ENCODE results near the gene FLAD1. TPM values are rescaled to one million over a fixed set of nuclear protein-coding genes. Genes with fewer than 3 reads are reported as not detected.
A peak's percentile ranks its signal among the peaks of the same experiment; 100 is the strongest.

FLAD1 gene
- total RNA-seq, 1 donor, result 20.6 TPM

DNA sequence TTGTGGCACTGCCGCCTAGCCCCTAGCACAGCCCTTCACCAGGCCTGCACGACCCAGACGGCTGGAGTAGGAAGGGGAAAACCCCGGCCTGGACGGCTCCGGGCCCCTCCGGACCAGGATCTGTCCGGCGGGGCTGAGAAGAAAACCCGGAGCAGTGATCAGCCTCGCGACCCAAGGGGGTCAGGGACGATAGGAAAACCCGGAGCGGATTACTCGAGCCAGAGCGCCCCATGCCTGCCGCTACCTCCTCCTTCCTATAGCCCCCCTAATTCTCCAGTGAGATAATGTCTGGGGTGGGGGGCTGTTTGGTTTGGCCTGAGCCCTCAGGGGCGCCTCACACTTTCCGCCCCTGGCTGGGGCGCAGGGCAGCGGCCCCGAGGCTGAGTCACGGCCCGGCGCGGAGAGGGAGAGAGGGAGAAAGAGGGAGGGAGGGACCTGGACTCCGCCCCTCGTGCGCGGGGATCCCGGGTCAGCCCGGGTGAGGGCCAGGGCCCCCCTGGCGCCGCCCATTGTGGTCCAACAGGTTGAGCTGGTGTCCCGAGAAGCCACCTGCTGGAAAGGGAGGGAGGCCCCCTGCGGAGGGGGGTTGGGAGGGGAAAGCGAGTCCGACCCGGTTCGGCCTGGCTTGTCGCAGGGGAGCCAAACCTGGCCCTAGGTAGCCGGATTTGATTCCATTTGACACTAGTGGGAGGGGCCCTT is 17.7 kb downstream of the FLAD1 start:
- H2AFZ ChIP-seq (ENCODE audit: low read length), result peak overlapping the region; percentile 81

DNA sequence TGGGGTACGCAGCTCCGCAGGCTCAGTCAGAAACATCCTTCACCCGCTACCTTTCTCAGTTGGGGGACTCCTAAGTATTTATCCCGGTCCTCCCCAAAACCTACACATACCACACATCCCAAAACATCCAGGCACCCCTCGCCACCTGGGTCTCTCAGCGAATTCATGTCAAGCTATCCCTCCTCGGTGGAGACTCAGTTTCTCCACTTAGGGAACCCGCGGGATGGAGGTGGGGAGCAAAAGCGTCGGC is 18.2 kb downstream of the FLAD1 start:
- Histone ChIP-seq H3K27me3 (ENCODE audit: insufficient read depth, low read length) (no peaks in the 10 kb centered on the region), H3K27ac (ENCODE audit: low read depth, low read length) (peak overlapping the region; percentile 65), H2AFZ (ENCODE audit: low read length) (peak overlapping the region; percentile 60), H3K4me3 (ENCODE audit: insufficient read depth, low read length) (peak overlapping the region; percentile 90), H4K20me1 (ENCODE audit: insufficient read depth, low read length) (peaks cover 12% of the 10 kb centered on the region), H3K4me1 (ENCODE audit: insufficient read depth, low read length) (peaks cover 38% of the 10 kb centered on the region), H3K4me2 (ENCODE audit: insufficient read depth, low read length) (peak overlapping the region; percentile 87), H3K9me3 (ENCODE audit: low read depth, low read length) (no peaks in the 10 kb centered on the region), H3K36me3 (ENCODE audit: insufficient read depth, low read length) (no peaks in the 10 kb centered on the region), H3K79me2 (ENCODE audit: insufficient read depth, low read length) (peaks cover 37% of the 10 kb centered on the region)
- no peak for DNase-seq (ENCODE audit: insufficient read length, low spot score, missing footprints)
- TF ChIP-seq, protein P1, sequence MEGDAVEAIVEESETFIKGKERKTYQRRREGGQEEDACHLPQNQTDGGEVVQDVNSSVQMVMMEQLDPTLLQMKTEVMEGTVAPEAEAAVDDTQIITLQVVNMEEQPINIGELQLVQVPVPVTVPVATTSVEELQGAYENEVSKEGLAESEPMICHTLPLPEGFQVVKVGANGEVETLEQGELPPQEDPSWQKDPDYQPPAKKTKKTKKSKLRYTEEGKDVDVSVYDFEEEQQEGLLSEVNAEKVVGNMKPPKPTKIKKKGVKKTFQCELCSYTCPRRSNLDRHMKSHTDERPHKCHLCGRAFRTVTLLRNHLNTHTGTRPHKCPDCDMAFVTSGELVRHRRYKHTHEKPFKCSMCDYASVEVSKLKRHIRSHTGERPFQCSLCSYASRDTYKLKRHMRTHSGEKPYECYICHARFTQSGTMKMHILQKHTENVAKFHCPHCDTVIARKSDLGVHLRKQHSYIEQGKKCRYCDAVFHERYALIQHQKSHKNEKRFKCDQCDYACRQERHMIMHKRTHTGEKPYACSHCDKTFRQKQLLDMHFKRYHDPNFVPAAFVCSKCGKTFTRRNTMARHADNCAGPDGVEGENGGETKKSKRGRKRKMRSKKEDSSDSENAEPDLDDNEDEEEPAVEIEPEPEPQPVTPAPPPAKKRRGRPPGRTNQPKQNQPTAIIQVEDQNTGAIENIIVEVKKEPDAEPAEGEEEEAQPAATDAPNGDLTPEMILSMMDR (IDR thresholded peaks at IDR 0.05; ENCODE audit: extremely low read depth, low read depth, low read length), result no peak

More for the DNA sequence above, 17.7 kb downstream of the FLAD1 start:
- peak; percentile 99 for DNase-seq (ENCODE audit: insufficient read length, low spot score, missing footprints)
- H3K79me2 ChIP-seq (ENCODE audit: insufficient read depth, low read length), result peaks cover 33% of the 10 kb centered on the region
- peak overlapping the region; percentile 87 for H3K4me2 ChIP-seq (ENCODE audit: insufficient read depth, low read length)
- H3K27ac ChIP-seq (ENCODE audit: low read depth, low read length), result peak overlapping the region; percentile 65
- peak overlapping the region; percentile 90 for H3K4me3 ChIP-seq (ENCODE audit: insufficient read depth, low read length)
- H3K9me3 ChIP-seq (ENCODE audit: low read depth, low read length), result no peaks in the 10 kb centered on the region
- peaks cover 34% of the 10 kb centered on the region for H3K4me1 ChIP-seq (ENCODE audit: insufficient read depth, low read length)
- no peaks in the 10 kb centered on the region for H3K27me3 ChIP-seq (ENCODE audit: insufficient read depth, low read length)
- no peaks in the 10 kb centered on the region for H3K36me3 ChIP-seq (ENCODE audit: insufficient read depth, low read length)
- TF ChIP-seq, protein P1 (IDR thresholded peaks at IDR 0.05; ENCODE audit: extremely low read depth, low read depth, low read length), result no peak
- H4K20me1 ChIP-seq (ENCODE audit: insufficient read depth, low read length), result peaks cover 7% of the 10 kb centered on the region

DNA sequence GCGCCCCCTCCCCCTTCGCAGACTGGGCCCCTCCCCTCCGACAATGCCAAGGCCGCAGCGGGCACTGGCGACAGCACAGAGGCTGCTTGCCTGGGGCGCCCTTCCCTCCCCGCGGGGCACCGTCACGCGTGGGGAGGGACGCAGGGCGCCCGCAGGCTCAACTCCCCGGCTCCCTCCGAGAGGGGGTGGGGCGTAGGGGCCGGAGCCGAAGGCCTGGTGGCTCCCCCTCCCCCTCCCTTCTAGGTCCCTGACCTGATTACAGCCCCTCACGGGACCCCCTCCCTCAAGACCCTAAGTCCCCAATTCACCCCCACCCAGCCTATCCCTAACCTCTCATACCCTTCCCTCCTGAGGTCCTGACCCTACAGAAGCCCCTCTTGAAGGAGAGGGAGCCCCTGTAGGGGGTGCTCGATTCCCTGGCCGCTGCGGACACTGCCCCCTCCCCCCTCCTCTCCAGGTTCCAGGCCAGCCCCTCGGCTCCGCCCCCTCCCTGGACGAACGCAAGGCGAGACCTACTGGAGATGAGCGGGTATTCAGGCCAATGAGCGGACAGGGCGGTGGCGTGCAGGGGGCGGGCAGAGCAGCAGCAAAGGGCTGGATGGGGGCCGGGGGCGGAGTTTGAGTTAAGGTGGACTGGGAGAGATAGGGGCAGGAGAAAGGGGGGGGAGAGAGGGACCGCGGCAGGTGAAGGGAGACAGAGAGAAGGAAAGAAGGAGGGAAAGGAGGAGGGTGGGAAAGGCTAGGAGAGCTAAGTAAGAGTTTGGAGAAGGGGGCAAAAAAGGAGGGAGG is 18.7 kb downstream of the FLAD1 start:
- TF ChIP-seq, protein P1 (IDR thresholded peaks at IDR 0.05; ENCODE audit: extremely low read depth, low read depth, low read length), result peak; percentile 45
- DNase-seq (ENCODE audit: insufficient read length, low spot score, missing footprints), result peak; percentile 100
- Histone ChIP-seq H3K79me2 (ENCODE audit: insufficient read depth, low read length) (peaks cover 43% of the 10 kb centered on the region), H3K4me3 (ENCODE audit: insufficient read depth, low read length) (peak overlapping the region; percentile 90), H2AFZ (ENCODE audit: low read length) (peak overlapping the region; percentile 94), H3K36me3 (ENCODE audit: insufficient read depth, low read length) (no peaks in the 10 kb centered on the region), H3K27me3 (ENCODE audit: insufficient read depth, low read length) (no peaks in the 10 kb centered on the region), H3K27ac (ENCODE audit: low read depth, low read length) (peak overlapping the region; percentile 65), H3K4me1 (ENCODE audit: insufficient read depth, low read length) (peaks cover 40% of the 10 kb centered on the region), H3K9me3 (ENCODE audit: low read depth, low read length) (no peaks in the 10 kb centered on the region), H4K20me1 (ENCODE audit: insufficient read depth, low read length) (peaks cover 17% of the 10 kb centered on the region), H3K4me2 (ENCODE audit: insufficient read depth, low read length) (peak overlapping the region; percentile 87)
